Esophagus mucosa (tissue), 1 donor: ENCODE data around the gene UBA52. TPM values are rescaled to one million over a fixed set of nuclear protein-coding genes. Genes with fewer than 3 reads are reported as not detected.

Source experiments
- ATAC-seq: fragments of 200-7000 bp; cut with Tn5 transposase; one replicate; pipeline ENCODE4 v1.9.1; 2020
- total RNA-seq: library from RNA; stranded (reverse); gene quantifications from one replicate; pipeline ENCODE4 v1.2.4, GENCODE V29; 2023
- donor health status: DM: yes; HTN: yes; CAD: no.

UBA52 gene
- total RNA-seq, 1 donor from 2014 or later, result 1,224 TPM

- no peak for ATAC-seq
Measured at GRCh38 chr19:18608805-18609716, 37.4 kb downstream of the UBA52 start.

GRCh38 chr19:18609717-18610051 is 38.0 kb downstream of the UBA52 start:
- ATAC-seq, result no peak

GRCh38 chr19:18610245-18610555 is 38.5 kb downstream of the UBA52 start:
- ATAC-seq, result no peak

GRCh38 chr19:18610556-18611326 is 39.1 kb downstream of the UBA52 start:
- ATAC-seq, result no peak

GRCh38 chr19:18611327-18612050 is 39.8 kb downstream of the UBA52 start:
- no peak for ATAC-seq

GRCh38 chr19:18612051-18612771 is 40.6 kb downstream of the UBA52 start:
- no peak for ATAC-seq

- ATAC-seq, result peak; percentile 10
Measured at GRCh38 chr19:18612772-18613588, 41.3 kb downstream of the UBA52 start, which contains the start of gene TMEM59L. Gene TMEM59L, plus strand, starts transcription at chr19:18612870. Its CDS starts 89 bp downstream, at chr19:18612959.

GRCh38 chr19:18613589-18614234 is 42.1 kb downstream of the UBA52 start:
- no peak for ATAC-seq

- no peak for ATAC-seq
Measured at GRCh38 chr19:18616023-18616422, 44.4 kb downstream of the UBA52 start.

- ATAC-seq, result no peak
Measured at GRCh38 chr19:18617562-18617961, 45.9 kb downstream of the UBA52 start.

GRCh38 chr19:18618236-18618635 is 46.6 kb downstream of the UBA52 start:
- no peak for ATAC-seq

GRCh38 chr19:18620311-18620710 is 48.7 kb downstream of the UBA52 start:
- ATAC-seq, result peak; percentile 12

GRCh38 chr19:18620902-18621301 is 49.2 kb downstream of the UBA52 start:
- ATAC-seq, result no peak

- ATAC-seq, result no peak
Measured at GRCh38 chr19:18626906-18627305, 55.2 kb downstream of the UBA52 start.

Other genes with a start within 250 kb of the UBA52 start
- gene LSM4, start 248.8 kb upstream of the UBA52 start, total RNA-seq, result 85.0 TPM
- gene PGPEP1, start 231.3 kb upstream of the UBA52 start, total RNA-seq, result 5.5 TPM
- 3.9 TPM for gene GDF15, start 185.7 kb upstream of the UBA52 start, total RNA-seq
- gene LRRC25, start 174.2 kb upstream of the UBA52 start, total RNA-seq, result 0.48 TPM
- gene SSBP4, start 152.5 kb upstream of the UBA52 start, total RNA-seq, result 15.7 TPM
- 8.5 TPM for gene ISYNA1, start 133.7 kb upstream of the UBA52 start, total RNA-seq
- gene ELL, start 49.8 kb upstream of the UBA52 start, total RNA-seq, result 7.5 TPM
- gene FKBP8, start 28.3 kb upstream of the UBA52 start, total RNA-seq, result 125 TPM
- gene KXD1, start 14.0 kb upstream of the UBA52 start, total RNA-seq, result 60.2 TPM
- gene REX1BD, start 16.9 kb downstream of the UBA52 start, total RNA-seq, result 41.3 TPM
- 7.9 TPM for gene CRLF1, start 34.9 kb downstream of the UBA52 start, total RNA-seq
- gene TMEM59L, start 41.0 kb downstream of the UBA52 start, total RNA-seq, result 0.28 TPM
- gene KLHL26, start 65.2 kb downstream of the UBA52 start, total RNA-seq, result 5.6 TPM
- gene CRTC1, start 111.8 kb downstream of the UBA52 start, total RNA-seq, result 4.0 TPM
- gene COMP, start 219.4 kb downstream of the UBA52 start, total RNA-seq, result 0.16 TPM